SU-DHL-6 (cell line): ENCODE measurements around the gene CACNG4.

ENCODE experiments used
- H2AFZ ChIP-seq: fragments of 200-600 bp; sonication (generic); 2 replicates; pipeline ENCODE4 v1.6.1; 2014; ENCODE audit warnings: low read depth, mild to moderate bottlenecking, moderate library complexity, mixed read lengths, antibody characterized with exemption, low read length; ENCODE audit not compliant: severe bottlenecking
- H3F3A ChIP-seq: fragments of 200-600 bp; shearing (Covaris generic); 2 replicates; pipeline ENCODE4 v1.6.0; 2016; ENCODE audit warnings: antibody characterized with exemption, mild to moderate bottlenecking; ENCODE audit not compliant: insufficient read depth
- H3K27ac ChIP-seq: fragments of 200-600 bp; sonication (generic); 2 replicates; pipeline ENCODE4 v1.5.1; 2016; ENCODE audit warnings: low read depth, mild to moderate bottlenecking, low read length, moderate library complexity, mixed read lengths
- H3K27me3 ChIP-seq: fragments of 200-600 bp; sonication (generic), shearing (Covaris generic); 2 replicates; pipeline ENCODE4 v1.6.0; 2014; ENCODE audit warnings: mild to moderate bottlenecking, low read length
- H3K36me3 ChIP-seq: fragments of 200-600 bp; sonication (generic); 2 replicates; pipeline ENCODE4 v1.6.1; 2014; ENCODE audit warnings: mild to moderate bottlenecking, low read length, mixed read lengths
- H3K4me2 ChIP-seq: fragments of 300-600, 200-600 bp; shearing (Covaris generic), sonication (generic); 2 replicates; pipeline ENCODE4 v1.6.0; 2014; ENCODE audit warnings: low read length, low read depth, mild to moderate bottlenecking; ENCODE audit not compliant: poor library complexity, severe bottlenecking
- H3K4me3 ChIP-seq: fragments of 200-600 bp; sonication (generic); 2 replicates; pipeline ENCODE4 v1.5.1; 2014; ENCODE audit warnings: antibody characterized with exemption, low read length, mild to moderate bottlenecking, mixed read lengths; ENCODE audit not compliant: insufficient read depth, poor library complexity, severe bottlenecking
- H3K79me2 ChIP-seq: fragments of 200-600 bp; sonication (generic); 2 replicates; pipeline ENCODE4 v1.6.1; 2014; ENCODE audit warnings: mild to moderate bottlenecking, low read length, moderate library complexity; ENCODE audit not compliant: insufficient read depth
- H3K9ac ChIP-seq: fragments of 200-600 bp; sonication (generic); 2 replicates; pipeline ENCODE4 v1.7.0; 2014; ENCODE audit warnings: mild to moderate bottlenecking, low read length
- H3K9me2 ChIP-seq: fragments of 200-600 bp; sonication (generic); replicated peaks from 2 replicates; pipeline ENCODE4 v1.6.1; 2014; ENCODE audit warnings: low read length; ENCODE audit not compliant: insufficient read depth
- H3K9me3 ChIP-seq: fragments of 200-600 bp; sonication (generic); 2 replicates; pipeline ENCODE4 v1.6.1; 2014; ENCODE audit warnings: low read length, mixed read lengths; ENCODE audit not compliant: insufficient read depth
- H4K20me1 ChIP-seq: fragments of 200-600 bp; sonication (generic); 2 replicates; pipeline ENCODE4 v1.6.1; 2014; ENCODE audit warnings: low read depth, mild to moderate bottlenecking, antibody characterized with exemption, low read length, moderate library complexity, mixed read lengths
- CTCF ChIP-seq: fragments of 200-600 bp; sonication (generic); IDR thresholded peaks from one replicate; pipeline ENCODE4 v1.5.1; 2017; ENCODE audit warnings: antibody characterized with exemption, mild to moderate bottlenecking, low read length, moderate library complexity; ENCODE audit not compliant: insufficient read depth, poor library complexity, severe bottlenecking
- EZH2phosphoT487 ChIP-seq: fragments of 200-600 bp; sonication (generic), shearing (Covaris generic); conservative IDR thresholded peaks from 2 replicates; pipeline ENCODE4 v1.6.1; 2018; ENCODE audit warnings: mild to moderate bottlenecking, antibody characterized with exemption, low read length, moderate library complexity, mixed read lengths

CACNG4 gene

GRCh38 chr17:67030641-67031040 is 66.1 kb downstream of the CACNG4 start:
- Histone ChIP-seq H3F3A (no peaks in the 10 kb centered on the region), H3K4me3 (no peak overlapping the region), H3K9ac (no peak overlapping the region), H3K4me2 (no peak overlapping the region), H4K20me1 (no peaks in the 10 kb centered on the region), H3K27me3 (no peaks in the 10 kb centered on the region), H3K9me3 (no peaks in the 10 kb centered on the region), H3K27ac (no peak overlapping the region), H3K79me2 (no peaks in the 10 kb centered on the region), H3K36me3 (no peaks in the 10 kb centered on the region), H2AFZ (no peak overlapping the region), H3K9me2 (no peaks in the 10 kb centered on the region)
- TF ChIP-seq EZH2phosphoT487, result no peak
- TF ChIP-seq CTCF, result no peak

- no peaks in the 10 kb centered on the region for H3K27me3 ChIP-seq
- H4K20me1 ChIP-seq, result no peaks in the 10 kb centered on the region
- TF ChIP-seq EZH2phosphoT487 (no peak), CTCF (no peak)
- H3K4me3 ChIP-seq, result no peak overlapping the region
- H3K27ac ChIP-seq, result no peak overlapping the region
- H3K9me3 ChIP-seq, result no peaks in the 10 kb centered on the region
- H2AFZ ChIP-seq, result no peak overlapping the region
- H3F3A ChIP-seq, result no peaks in the 10 kb centered on the region
- no peaks in the 10 kb centered on the region for H3K79me2 ChIP-seq
- no peak overlapping the region for H3K4me2 ChIP-seq
- no peaks in the 10 kb centered on the region for H3K36me3 ChIP-seq
- no peaks in the 10 kb centered on the region for H3K9me2 ChIP-seq
- no peak overlapping the region for H3K9ac ChIP-seq
Observed at GRCh38 chr17:67032382-67032781, 67.9 kb downstream of the CACNG4 start.

GRCh38 chr17:67032985-67033384 is 68.5 kb downstream of the CACNG4 start:
- Histone ChIP-seq H3K4me3 (no peak overlapping the region), H4K20me1 (no peaks in the 10 kb centered on the region), H3K36me3 (no peaks in the 10 kb centered on the region), H3K79me2 (no peaks in the 10 kb centered on the region), H3K9me3 (no peaks in the 10 kb centered on the region), H3F3A (no peaks in the 10 kb centered on the region), H3K27ac (no peak overlapping the region), H2AFZ (no peak overlapping the region), H3K27me3 (no peaks in the 10 kb centered on the region), H3K9ac (no peak overlapping the region), H3K4me2 (no peak overlapping the region), H3K9me2 (no peaks in the 10 kb centered on the region)
- TF ChIP-seq CTCF, result no peak
- TF ChIP-seq EZH2phosphoT487, result no peak
